ENCODE measurements around the gene PTTG1.

- TF ChIP-seq CTCF (conservative IDR thresholded peaks at IDR 0.05) (no peak), EZH2 (IDR thresholded peaks at IDR 0.05; ENCODE audit: low read depth) (no peak)
Observed at GRCh38 chr5:160397492-160397891, 24.2 kb upstream of the PTTG1 start.

All from PC-9 (cell line).